ENCODE results near the gene CTBP2. TPM values are rescaled to one million over a fixed set of nuclear protein-coding genes. Genes with fewer than 3 reads are reported as not detected.

CTBP2 gene
- total RNA-seq, 3 donors from 2014 or later (not counting 1 experiment from before 2014, with no cell fraction given), result 120 to 179 (median 124) TPM

DNA sequence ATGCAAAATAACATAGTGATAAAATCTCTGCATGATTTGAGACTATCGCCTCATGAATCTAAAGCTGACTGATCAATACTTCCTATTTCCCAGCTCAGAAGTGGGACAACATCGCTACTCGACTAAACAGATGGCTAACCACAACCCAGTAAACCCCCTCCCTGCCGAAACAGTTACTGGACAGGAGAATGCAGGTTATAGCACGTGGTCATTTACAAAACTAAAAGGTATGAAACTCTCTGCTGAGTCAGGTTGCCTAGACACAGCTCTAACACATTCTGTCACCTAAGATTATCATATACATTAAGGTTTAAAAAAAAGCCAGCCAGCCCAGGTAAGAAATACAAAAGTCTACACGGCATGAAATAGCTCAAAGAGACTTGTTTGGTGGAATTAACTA lies 64.0 kb downstream of the CTBP2 start:
- TF ChIP-seq, protein P1, sequence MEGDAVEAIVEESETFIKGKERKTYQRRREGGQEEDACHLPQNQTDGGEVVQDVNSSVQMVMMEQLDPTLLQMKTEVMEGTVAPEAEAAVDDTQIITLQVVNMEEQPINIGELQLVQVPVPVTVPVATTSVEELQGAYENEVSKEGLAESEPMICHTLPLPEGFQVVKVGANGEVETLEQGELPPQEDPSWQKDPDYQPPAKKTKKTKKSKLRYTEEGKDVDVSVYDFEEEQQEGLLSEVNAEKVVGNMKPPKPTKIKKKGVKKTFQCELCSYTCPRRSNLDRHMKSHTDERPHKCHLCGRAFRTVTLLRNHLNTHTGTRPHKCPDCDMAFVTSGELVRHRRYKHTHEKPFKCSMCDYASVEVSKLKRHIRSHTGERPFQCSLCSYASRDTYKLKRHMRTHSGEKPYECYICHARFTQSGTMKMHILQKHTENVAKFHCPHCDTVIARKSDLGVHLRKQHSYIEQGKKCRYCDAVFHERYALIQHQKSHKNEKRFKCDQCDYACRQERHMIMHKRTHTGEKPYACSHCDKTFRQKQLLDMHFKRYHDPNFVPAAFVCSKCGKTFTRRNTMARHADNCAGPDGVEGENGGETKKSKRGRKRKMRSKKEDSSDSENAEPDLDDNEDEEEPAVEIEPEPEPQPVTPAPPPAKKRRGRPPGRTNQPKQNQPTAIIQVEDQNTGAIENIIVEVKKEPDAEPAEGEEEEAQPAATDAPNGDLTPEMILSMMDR (IDR thresholded peaks at IDR 0.05), result no peak
- H3K27ac ChIP-seq (ENCODE audit: low read length), result no peak overlapping the region
- no peaks in the 10 kb centered on the region for H3K27me3 ChIP-seq (ENCODE audit: control insufficient read depth, insufficient read depth, low read length)
- Mint-ChIP-seq H3K27ac (peak overlapping the region; percentile 85 to 91), H3K4me1 (peaks cover 94 to 96% of the 10 kb centered on the region in 2 donors), H3K9me3 (no peaks in the 10 kb centered on the region), H3K27me3 (ENCODE audit: low read depth in 2 of 2) (no peaks in the 10 kb centered on the region), H3K4me3 (peak overlapping the region; percentile 62), H3K36me3 (no peaks in the 10 kb centered on the region)
- WGBS (ENCODE audit: insufficient coverage), result 30% methylated on average over 5 of the region's 6 CpGs
- H3K4me3 ChIP-seq (ENCODE audit: low read length), result no peak overlapping the region
- DNase-seq (no peak), ATAC-seq (peak in 2 of 3 donors; percentile 55 to 63)
- no peaks in the 10 kb centered on the region for H3K9me3 ChIP-seq (ENCODE audit: control insufficient read depth, insufficient read depth, low read length)
- H3K36me3 ChIP-seq (ENCODE audit: control insufficient read depth, insufficient read depth, low read length), result no peaks in the 10 kb centered on the region
- H3K4me1 ChIP-seq (ENCODE audit: control insufficient read depth, insufficient read depth, low read length), result peaks cover 60% of the 10 kb centered on the region
- intact Hi-C loops (cut with micrococcal nuclease), result loop anchor here (5.0 kb wide), 1 partner anchor 61 kb away; no protein-coding TSS in a partner anchor

DNA sequence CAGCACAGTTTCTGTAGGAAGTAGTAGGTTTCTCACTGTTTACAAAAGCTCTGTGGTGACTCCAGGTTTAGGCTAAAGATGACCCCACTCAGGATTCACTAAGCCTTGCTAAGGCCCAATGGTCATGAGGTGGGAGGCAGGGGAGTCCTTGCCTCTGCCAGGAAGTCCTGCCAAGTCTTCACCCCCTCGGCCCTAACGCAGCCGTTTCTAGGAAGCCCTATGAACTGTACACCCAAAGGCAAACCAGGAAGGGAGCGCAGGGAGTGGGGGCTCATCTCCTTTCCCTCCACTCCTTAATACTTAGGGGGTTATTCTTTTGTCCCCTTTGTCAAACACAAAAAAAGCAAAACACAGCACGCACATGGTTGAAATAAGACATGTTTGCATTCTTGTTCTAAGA lies 64.6 kb downstream of the CTBP2 start:
- H3K36me3 Mint-ChIP-seq, result no peaks in the 10 kb centered on the region
- no peaks in the 10 kb centered on the region for H3K9me3 Mint-ChIP-seq
- no peak overlapping the region for H3K4me3 ChIP-seq (ENCODE audit: low read length)
- intact Hi-C loops (cut with micrococcal nuclease), result loop anchor here (5.0 kb wide), 1 partner anchor 62 kb away; no protein-coding TSS in a partner anchor
- ATAC-seq (no peak), DNase-seq (no peak)
- 77% methylated on average over 5 of the region's 5 CpGs for WGBS (ENCODE audit: insufficient coverage)
- no peaks in the 10 kb centered on the region for H3K36me3 ChIP-seq (ENCODE audit: control insufficient read depth, insufficient read depth, low read length)
- peaks cover 96 to 97% of the 10 kb centered on the region in 2 donors for H3K4me1 Mint-ChIP-seq
- no peaks in the 10 kb centered on the region for H3K27me3 ChIP-seq (ENCODE audit: control insufficient read depth, insufficient read depth, low read length)
- no peaks in the 10 kb centered on the region for H3K27me3 Mint-ChIP-seq (ENCODE audit: low read depth in 2 of 2)
- TF ChIP-seq, protein P1 (IDR thresholded peaks at IDR 0.05), result no peak
- peaks cover 60% of the 10 kb centered on the region for H3K4me1 ChIP-seq (ENCODE audit: control insufficient read depth, insufficient read depth, low read length)
- peak overlapping the region; percentile 5 for H3K27ac ChIP-seq (ENCODE audit: low read length)
- H3K4me3 Mint-ChIP-seq, result peak overlapping the region; percentile 78
- peak overlapping the region; percentile 85 to 91 for H3K27ac Mint-ChIP-seq
- no peaks in the 10 kb centered on the region for H3K9me3 ChIP-seq (ENCODE audit: control insufficient read depth, insufficient read depth, low read length)

DNA sequence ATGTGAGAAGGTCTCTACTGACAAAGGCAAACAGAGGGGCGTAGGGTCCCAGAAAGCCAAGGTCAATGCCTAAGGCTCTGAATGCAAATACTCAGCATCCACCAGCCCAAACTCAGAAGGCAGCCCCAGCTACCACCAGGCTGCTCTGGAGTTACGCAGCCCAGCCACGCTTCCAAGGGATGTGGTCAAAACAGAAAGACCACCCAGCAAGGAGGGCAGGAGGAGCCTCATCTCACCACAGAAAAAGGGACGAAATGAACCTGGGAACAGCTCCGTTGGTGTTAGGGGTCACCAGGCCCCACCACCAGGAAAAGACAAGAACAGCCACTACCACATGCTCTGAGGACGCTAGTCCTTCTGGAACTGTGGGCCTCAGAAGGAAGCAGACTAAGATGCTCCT lies 65.1 kb downstream of the CTBP2 start:
- Mint-ChIP-seq H3K27ac (peak overlapping the region; percentile 85 to 91), H3K36me3 (no peaks in the 10 kb centered on the region), H3K27me3 (ENCODE audit: low read depth in 2 of 2) (no peaks in the 10 kb centered on the region), H3K4me3 (peak overlapping the region; percentile 78), H3K4me1 (peaks cover 95 to 96% of the 10 kb centered on the region in 2 donors), H3K9me3 (no peaks in the 10 kb centered on the region)
- H3K4me1 ChIP-seq (ENCODE audit: control insufficient read depth, insufficient read depth, low read length), result peaks cover 60% of the 10 kb centered on the region
- TF ChIP-seq, protein P1 (IDR thresholded peaks at IDR 0.05), result no peak
- H3K27ac ChIP-seq (ENCODE audit: low read length), result peak overlapping the region; percentile 5
- ATAC-seq (peak in 1 of 3 donors; percentile 13), DNase-seq (no peak)
- H3K9me3 ChIP-seq (ENCODE audit: control insufficient read depth, insufficient read depth, low read length), result no peaks in the 10 kb centered on the region
- WGBS (ENCODE audit: insufficient coverage), result 72% methylated on average over 6 of the region's 6 CpGs
- H3K27me3 ChIP-seq (ENCODE audit: control insufficient read depth, insufficient read depth, low read length), result no peaks in the 10 kb centered on the region
- no peak overlapping the region for H3K4me3 ChIP-seq (ENCODE audit: low read length)
- H3K36me3 ChIP-seq (ENCODE audit: control insufficient read depth, insufficient read depth, low read length), result no peaks in the 10 kb centered on the region
- intact Hi-C loops (cut with micrococcal nuclease), result loop anchor here (5.0 kb wide), 1 partner anchor 62 kb away; no protein-coding TSS in a partner anchor

DNA sequence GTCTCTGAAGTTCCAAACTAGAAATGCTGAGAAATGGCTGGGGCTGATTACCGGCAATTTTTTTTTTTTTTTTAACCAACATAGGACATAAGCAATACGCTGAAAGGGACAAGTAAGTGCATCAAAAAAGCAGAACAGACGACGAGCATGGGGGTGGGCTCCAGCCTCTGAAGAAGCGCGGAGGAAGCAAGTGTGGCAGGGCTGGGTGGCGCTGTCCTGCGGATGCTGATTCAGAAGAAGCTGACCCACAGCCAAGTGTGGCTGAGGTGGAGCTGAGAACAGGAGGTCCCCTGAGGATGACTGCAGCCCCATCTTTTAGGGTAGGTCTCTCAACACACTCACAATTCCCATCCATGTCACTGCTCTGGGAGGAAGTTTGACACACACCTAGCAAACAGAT lies 65.6 kb downstream of the CTBP2 start:
- Histone ChIP-seq H3K27me3 (ENCODE audit: control insufficient read depth, insufficient read depth, low read length) (no peaks in the 10 kb centered on the region), H3K4me1 (ENCODE audit: control insufficient read depth, insufficient read depth, low read length) (peaks cover 62% of the 10 kb centered on the region), H3K4me3 (ENCODE audit: low read length) (no peak overlapping the region), H3K36me3 (ENCODE audit: control insufficient read depth, insufficient read depth, low read length) (no peaks in the 10 kb centered on the region), H3K9me3 (ENCODE audit: control insufficient read depth, insufficient read depth, low read length) (no peaks in the 10 kb centered on the region), H3K27ac (ENCODE audit: low read length) (no peak overlapping the region)
- Mint-ChIP-seq H3K9me3 (no peaks in the 10 kb centered on the region), H3K4me1 (peaks cover 94 to 95% of the 10 kb centered on the region in 2 donors), H3K36me3 (no peaks in the 10 kb centered on the region), H3K4me3 (peak overlapping the region; percentile 78), H3K27me3 (ENCODE audit: low read depth in 2 of 2) (no peaks in the 10 kb centered on the region), H3K27ac (peak overlapping the region; percentile 85 to 91)
- intact Hi-C loops (cut with micrococcal nuclease), result loop anchor here (5.0 kb wide), 1 partner anchor 62 kb away; no protein-coding TSS in a partner anchor
- ATAC-seq, result peak; percentile 46 to 74 (median 74)
- peak in 1 of 2 donors; percentile 28 for DNase-seq
- 67% methylated on average over 8 of the region's 8 CpGs for WGBS (ENCODE audit: insufficient coverage)
- TF ChIP-seq, protein P1 (IDR thresholded peaks at IDR 0.05), result no peak

All from natural killer cell (primary cell).